DMS 273 treated with DMSO at 0.1 percent for 48 hours (cell line): ENCODE data around the gene GREB1L.
A peak's percentile ranks its signal among the peaks of the same experiment; 100 is the strongest.
"Not testable (repeated sequence)": the region's sequence is repeated elsewhere in the genome, so short reads cannot be mapped to it uniquely, and the experiment has no call there.

Experiments
- DNase-seq: peaks from one replicate; lab custom pipeline; 2025; lab: John Stamatoyannopoulos, UW

Gene GREB1L

DNA sequence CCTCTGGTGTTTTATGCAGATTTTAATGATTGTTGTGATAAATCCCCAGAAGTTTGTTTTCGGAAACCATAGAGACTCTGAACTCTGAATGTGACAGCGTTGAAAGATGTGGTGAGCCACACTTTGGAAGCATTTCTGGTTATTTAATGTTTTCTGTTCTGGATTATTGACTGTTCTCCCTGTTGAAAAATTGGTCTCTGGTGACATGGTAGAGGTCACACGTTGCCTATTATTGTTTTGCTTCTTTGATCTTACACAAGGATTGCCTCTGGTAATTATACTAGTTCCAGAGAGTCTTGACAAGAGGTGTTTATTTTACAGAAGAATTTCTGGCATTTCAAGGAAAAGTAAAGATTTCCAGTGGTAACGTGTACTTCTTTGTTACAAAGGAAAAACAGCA lies 127.1 kb downstream of the GREB1L start:
- DNase-seq = no peak

DNA sequence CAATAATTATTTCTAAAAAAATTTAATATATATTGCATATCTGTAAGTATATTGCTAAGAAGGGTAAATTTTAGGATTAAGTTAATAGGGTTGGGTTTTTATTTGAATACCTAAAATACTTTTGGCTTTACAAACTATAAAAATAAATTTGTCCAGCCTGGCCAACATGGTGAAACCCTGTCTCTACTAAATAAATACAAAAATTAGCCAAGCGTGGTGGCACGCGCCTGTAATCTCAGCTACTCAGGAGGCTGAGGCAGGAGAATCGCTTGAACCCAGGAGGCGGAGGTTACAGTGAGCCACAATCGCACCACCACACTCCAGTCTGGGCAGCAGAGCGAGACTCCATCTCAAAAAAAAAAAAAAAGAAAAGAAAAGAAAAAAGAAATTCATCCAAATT lies 127.6 kb downstream of the GREB1L start:
- DNase-seq = not testable (repeated sequence)

DNA sequence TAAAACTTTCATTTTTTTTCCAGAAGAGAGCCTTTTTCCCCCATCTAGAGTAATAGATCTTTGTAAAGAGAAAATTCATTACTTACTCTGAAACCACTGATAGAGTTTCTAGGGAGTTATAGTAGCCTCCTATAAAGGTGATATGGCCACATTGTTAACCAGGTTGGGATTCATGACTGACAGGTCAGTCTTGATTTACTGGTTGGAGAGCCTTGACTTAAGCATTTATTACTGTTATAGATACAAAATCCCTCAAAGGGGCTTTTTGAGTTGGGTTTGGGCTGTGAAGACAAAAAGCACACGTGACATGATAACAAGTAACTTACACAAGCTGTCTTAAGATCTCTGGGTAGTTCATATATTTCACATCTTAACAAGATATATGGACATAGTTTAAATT lies 141.0 kb downstream of the GREB1L start:
- DNase-seq = no peak

DNA sequence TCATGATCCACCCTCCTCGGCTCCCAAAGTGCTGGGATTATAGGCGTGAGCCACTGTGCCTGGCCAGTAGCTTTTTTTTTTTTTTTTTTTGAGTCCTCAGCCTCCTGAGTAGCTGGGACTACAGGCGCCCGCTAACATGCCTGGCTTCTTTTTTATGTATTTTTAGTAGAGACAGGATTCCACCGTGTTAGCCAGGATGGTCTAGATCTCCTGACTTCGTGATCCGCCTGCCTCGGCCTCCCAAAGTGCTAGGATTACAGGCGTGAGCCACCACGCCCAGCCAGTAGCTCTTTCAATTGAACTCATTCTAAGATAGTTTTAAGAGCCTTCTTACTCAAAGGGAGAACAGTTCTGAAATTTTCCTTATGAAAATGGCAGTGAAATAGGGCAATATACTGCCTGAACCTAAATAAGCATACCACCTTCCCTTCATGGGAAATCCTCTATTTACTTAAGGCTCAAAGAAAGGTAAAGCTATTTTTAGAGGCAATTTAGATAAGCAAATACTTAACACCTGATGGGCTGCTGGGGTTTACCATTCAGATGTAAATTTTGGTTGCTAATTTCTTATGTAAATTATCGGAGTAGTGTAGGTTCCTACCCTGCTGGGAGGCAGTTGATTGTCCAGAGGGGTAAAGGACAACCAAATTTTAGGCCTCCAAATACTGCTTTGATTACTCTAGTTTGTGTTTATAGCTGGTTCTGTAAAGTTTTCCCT lies 144.7 kb downstream of the GREB1L start:
- DNase-seq = no peak

DNA sequence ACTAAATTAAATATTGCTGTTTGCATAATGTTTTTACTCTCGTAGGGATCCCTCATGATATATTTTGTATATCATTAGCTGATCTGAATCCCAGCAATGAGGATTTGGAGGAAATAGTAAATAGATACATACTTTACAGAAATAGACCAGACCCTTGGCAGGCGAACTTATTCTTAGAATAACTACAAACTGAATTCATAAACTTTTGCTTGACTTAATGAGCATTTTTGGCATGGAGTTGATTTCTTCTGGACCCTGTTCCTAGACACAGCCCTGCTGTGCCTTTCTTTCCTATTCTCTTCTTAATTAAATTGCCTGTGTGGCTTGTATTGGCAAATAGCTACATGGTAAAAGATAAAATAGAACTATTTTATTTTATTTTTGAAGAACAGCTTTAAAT lies 145.9 kb downstream of the GREB1L start:
- no peak for DNase-seq

DNA sequence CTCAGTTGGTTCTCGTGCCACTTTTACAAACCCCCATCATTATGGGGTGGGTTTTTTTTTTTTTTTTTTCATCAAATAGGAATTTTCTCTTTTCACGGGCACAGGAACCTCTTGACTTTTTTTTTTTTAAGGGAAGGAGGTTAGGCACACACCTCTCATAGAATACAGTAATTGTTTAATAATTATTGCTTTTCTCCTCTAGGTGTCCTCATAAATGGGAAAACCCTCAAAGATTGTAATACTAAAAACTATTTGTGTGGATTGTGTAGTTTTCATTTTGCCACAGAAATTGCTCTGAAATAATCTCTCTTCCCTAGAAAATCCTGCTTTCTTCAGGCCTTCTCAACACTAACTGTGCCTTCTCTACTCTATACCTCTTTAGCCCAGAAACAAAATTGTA lies 147.3 kb downstream of the GREB1L start:
- no peak for DNase-seq

DNA sequence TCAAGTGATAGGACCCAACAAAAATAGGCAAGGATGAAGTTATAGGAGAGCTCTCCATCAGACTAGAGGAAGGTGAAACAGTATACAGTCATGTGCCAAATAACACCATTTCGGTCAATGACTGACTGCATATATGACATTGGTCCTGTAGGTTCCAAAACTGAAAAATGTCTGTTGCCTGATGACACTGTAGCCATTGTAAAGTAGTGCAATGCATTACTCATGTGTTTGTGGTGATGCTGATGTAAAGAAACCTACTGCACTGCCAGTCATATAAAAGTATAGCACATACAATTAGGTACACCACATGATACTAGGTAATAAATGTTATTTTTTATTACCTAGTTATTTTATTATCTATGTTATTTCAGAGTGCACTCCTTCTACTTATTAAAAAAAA lies 147.9 kb downstream of the GREB1L start:
- DNase-seq = no peak

DNA sequence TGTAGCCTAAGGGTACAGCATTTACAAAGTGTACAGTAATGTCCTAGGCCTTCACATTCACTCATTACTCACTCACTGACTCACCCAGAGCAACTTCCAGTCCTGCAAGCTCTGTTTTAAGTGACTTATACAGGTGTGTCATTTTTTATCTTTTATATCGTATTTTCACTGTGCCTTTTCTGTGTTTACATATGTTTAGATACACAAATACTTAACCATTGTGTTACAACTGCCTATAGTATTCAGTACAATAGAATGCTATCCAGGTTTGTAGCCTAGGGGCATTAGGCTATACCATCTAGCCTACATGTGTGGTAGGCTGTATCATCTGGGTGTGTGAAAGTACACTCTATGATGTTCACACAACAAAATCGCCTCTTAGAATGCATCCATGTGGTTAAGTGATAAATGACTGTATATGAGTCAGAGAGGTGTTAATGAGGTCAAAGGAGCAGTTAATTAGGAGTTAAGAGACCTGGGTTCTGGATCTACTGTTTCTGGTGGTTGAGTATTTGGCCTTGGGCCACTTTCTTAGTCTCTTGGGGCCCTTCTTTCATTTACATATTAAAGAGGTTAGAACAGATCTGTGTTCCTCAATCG lies 149.1 kb downstream of the GREB1L start:
- no peak for DNase-seq

DNA sequence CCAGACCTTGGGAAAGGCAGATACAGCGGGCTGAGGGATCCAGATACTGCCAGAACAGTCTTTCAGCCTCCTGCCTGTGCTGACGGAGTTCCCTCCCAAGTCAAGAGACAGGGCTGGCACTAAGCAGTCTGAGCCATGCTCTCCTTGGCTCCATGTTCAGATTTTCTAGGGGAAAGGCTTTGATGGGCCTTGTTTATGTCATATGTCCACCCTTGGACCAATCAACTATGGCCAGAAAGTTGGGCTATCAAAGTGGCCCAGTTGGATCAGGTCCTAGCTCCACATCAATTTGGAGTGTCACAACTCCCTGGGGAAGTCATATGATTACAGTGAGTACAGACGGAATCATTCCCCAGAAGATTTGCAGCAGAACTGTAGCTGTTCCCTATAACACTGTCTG lies 152.0 kb downstream of the GREB1L start:
- no peak for DNase-seq

DNA sequence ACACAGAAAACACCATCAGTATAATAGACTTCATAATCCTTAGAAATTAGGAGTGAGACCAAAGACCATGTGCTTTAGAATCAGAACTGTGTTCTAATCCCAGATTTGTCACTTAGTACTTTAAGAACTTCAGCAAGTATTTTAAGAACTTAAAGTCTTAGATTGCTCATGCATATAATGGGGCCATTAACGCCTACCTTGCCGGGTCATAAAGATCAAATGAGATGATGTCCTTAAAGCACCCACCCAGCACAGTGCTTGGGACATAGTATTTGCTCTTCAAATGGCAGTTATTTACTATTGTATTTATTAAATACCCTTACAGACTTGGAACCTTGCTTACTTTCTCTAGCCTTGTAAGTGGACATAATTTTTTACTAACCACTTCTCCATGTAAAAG lies 156.1 kb downstream of the GREB1L start:
- no peak for DNase-seq

DNA sequence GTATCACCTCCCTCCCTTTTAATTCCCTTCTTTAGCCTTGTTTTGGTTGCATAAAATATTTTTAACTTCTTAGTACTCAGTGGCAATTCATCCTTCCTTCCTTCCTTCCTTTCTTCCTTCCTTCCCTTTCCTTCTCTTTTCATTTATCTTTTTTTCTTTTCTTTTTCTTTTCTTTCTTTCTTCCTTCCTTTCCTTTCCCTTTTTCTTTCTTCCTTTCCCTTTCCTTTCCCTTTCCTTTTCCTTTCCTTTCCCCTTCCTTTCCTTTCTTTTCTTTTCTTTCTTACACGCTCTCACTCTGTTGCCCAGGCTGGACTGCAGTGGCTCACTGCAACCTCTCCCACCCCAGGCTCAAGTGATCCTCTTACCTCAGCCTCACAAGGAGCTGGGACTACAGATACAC lies 160.2 kb downstream of the GREB1L start:
- DNase-seq = no peak

DNA sequence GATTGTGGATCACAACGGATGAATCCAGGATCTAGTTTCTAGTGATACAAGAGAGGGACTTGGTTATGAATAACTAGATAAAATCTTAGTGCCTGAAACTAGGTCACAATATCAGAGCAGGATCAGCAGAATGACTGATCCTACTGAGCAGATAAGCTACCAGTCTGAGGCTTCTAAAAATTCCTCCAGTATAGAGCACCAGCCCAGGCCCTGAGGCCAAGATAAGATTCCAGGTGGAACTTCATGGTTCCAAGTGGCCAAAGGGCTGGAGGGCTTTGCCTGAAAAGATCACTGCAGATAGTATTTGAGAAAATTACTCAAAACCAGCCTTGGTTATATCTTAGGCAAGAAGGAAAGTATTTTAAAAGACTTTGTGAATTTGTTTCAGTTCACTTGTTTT lies 162.4 kb downstream of the GREB1L start:
- no peak for DNase-seq

DNA sequence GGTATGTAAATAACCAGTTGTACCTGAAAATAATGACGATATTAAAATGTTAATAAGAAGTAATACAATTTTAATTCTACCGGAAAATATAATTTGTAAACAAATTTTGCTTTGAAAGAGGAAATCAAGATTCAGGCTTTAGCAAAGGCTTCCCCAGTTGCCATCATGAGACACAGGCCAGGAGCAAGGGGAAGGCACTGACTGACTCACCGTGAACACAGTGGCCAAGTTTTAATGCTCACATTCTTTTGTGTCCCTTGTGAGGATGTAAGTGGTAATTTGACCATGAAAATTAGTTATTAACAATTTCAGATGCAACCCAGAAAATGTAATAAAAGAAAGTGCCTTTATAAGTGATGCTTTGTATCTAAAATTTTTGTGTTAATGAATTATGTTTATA lies 164.1 kb downstream of the GREB1L start:
- no peak for DNase-seq

DNA sequence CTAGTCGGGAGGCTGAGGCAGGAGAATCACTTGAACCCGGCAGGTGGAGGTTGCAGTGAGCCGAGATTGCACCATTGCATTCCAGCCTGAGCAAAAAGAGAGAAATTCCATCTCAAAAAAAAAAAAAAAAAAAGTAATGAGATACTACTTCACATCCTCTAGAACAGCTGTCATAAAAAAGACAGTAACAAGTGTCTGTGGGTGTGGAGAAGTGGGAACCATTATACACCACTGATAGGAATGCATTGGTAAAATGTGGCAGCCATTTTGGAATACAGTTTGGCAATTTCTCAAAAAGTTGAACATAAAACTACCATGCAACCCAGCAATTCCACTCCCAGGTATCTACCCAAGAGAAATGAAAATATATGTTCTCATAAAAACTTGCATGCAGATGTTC lies 166.6 kb downstream of the GREB1L start:
- DNase-seq = no peak

DNA sequence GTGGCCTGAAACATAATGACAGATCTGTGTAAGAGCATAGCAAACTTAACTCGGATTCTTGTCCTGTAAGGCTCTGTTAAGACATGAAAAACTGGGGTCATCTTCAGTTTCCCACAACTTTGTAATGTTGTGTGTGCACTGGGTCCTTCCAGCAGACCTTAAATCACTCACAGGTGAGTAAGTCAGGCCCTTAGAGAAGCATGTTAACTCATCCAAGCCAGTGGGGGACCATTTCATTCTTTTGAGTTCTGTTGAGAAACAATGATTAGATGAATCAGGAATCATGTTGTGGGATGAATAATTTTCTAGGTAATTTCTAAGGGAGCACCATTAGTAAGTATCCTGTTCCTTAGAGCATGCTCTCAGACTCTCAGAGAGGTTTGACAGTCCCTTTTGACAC lies 191.4 kb downstream of the GREB1L start:
- no peak for DNase-seq

DNA sequence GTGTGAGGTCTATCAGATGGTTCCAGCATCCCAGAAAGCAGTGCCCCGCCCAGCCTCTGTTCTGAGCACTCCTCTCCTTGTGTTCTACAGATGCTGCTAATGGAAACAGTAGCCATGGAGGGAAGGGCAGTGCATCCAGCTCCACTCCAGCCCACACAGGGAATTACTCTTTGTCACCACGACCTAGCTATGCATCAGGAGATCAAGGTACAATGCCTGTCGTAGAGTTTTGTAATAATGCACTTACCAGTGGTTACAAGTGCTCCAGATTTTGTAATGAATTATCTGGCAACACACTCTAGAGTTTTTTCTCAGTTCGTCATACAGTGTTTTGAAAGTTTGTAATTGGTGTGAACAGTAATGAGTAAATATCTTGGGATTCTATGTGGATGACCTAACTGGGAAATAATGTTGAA lies 197.4 kb downstream of the GREB1L start:
- DNase-seq = no peak

DNA sequence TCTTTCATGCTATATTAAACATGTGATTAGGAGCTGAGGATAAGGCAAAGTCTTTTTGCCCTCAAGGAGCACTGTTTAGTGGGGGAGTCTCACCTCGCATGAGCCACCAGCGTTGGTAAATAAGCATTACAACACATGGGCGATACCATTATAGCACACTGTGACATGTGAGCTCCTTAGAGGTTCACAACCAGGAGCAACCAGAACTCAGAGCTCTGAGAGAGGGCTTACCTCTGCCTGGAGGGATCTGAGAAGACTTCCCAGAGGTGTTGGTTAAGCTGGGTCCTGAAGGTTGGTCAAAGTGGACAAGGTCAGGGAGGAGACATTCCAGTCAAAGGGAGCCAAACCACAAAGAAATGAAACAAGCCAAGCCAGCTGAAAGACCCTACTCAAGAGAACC lies 199.6 kb downstream of the GREB1L start:
- DNase-seq = no peak

DNA sequence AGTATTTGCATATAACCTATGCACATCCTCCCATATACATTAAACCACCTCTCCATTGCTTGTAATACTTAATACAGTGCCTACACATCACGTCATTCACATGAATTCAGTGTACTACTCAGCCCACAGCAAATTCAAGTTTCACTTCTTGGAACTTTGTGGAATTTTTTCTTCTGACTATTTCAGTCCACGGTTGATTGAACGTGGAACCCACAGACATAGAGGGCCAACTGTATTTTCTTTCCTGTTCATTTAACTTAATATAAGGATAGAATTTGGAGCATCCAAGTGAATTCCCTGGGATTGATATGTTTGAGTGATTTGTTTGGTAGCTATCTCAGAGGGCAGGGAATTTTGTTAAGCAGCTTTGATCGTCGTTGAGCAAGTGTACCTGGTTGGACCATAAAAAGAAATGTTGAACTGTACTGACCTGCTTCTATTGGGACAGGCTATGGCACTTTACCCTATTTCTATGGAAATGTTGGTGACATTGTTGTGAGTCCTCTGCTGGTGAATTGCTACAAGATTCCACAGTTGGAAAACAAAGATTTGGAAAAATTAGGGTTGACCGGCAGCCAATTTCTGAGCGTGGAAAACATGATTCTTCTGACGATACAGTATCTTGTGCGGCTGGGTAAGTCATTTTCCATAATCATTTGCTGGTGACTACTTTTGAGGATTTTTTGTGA lies 201.9 kb downstream of the GREB1L start:
- no peak for DNase-seq

DNA sequence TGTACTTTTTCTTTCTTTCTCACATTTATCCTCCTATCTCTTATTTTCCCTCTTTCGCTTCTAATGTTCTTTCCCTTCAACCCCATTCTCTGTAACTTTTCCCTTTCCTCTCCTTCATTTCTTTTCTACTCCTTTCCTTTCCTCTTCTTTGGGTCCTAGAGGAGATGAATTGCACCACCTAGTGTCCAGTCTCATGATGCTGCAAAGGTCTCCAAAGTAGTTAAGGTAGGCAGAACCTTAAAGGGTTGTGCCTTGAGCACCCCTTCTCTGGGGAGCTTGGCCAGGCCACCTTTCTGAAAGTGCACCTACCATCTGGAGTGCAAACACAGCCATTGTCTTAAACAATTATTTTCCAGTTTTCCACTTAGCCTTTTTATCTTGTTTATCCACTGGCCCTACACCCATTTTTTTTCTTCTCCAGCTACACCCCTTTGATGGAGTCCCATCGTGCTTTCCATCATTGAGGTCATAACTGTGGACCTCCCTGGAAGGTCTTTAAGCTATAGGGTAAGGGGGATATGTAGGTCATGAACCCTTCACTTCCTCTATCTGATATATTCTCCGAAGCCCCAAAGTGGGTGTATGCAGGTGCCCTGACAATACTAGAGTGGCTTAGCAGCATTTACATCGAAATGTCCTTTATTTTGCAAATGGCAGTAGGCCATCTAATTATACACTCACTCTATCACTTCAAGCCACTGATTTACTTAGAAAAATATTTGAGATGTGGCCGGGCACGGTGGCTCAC lies 202.6 kb downstream of the GREB1L start:
- DNase-seq = peak; percentile 7

DNA sequence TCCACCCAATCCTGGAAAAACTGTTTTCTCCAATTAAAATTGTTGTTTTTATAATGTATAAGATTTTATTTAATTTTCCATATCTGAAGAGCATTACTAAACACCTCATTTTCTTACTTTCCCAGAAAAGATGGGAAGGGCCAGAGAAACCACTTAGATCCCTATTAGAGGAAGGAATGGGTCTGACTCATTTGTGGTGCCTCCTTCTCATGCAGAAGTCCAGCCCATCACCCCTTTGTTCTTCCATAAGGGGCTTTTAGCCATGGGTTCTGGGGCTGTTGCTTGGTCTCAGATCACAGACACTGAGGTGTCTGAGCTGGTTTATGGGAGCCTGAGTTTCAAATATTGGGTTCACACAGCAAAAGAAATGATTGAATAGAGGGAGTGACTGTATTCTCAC lies 206.3 kb downstream of the GREB1L start:
- no peak for DNase-seq

DNA sequence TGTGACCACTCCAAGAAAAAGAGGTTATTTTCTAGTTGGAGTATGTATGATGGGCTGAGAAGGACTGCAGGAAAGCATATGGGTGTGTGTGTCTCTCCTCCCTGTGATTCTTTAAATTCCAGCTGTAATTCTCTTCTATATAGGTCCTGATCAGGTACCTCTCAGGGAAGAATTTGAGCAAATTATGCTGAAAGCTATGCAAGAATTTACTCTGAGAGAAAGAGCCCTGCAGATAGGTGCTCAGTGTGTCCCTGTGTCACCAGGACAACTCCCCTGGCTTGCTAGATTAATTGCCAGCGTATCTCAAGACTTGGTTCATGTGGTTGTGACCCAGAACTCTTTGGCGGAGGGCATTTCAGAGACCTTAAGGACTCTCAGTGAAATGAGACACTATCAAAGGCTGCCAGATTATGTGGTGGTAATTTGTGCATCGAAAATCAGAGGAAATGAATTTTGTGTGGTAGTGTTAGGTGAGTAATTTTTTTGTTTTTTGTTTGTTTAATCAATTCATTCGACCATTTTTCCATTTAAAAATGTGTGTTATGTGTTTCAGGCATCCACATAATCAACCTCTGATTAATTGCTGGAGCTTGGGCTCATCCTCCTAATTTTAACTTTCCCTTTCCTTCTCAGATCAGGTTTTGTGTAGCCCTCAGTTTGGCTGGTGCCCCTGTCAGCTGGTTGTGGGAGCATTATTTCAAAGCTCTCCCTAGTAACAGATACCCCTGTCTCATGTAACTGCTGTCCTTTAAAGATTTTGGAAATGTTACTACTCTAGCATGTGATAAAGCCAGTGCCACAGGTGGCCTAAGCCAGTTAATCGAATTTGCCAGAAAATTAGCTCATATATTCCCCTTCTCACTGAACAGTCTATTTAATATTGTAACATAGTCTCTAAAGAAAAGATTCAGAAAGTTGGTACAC lies 207.6 kb downstream of the GREB1L start:
- no peak for DNase-seq

DNA sequence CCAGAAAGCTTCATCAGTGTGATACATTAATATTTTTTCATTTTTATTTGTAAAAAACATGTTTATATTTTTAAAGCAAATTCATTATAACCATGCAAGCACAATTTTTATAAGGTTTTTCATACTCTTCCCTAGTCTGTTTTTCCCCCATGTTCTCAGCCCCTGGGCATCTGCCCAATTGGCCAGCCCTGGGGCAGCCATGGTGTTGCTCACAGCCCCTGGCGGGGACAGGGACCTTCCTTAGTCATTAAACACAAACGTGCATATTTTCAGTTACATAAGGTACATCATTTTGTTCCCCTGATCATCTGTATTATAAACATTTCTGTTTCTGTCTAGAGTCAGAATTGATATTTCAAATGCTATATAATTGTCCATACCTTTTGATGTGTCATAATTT lies 208.5 kb downstream of the GREB1L start:
- no peak for DNase-seq
